HEK293T (cell line): ENCODE results near the gene QRFP.

Experiments used
- CTCF ChIA-PET: fragments of 350-600 bp; formaldehyde crosslinking; extraction: SDS; loops from one replicate; lab custom pipeline; 2021; ENCODE audit warnings: antibody characterized with exemption, inconsistent platforms; lab: Yijun Ruan, JAX
- POLR2A ChIA-PET: fragments of 350-600 bp; formaldehyde crosslinking; extraction: SDS; loops from one replicate; lab custom pipeline; 2020; ENCODE audit warnings: antibody characterized with exemption, inconsistent platforms; lab: Yijun Ruan, JAX
- DNase-seq: peaks from one replicate; pipeline ENCODE4 v3.0.0; 2012; ENCODE audit warnings: mixed read lengths; ENCODE audit errors: extremely low spot score
- ARNT ChIP-seq: fragments of 450-650 bp; IDR thresholded peaks from 2 replicates; pipeline ENCODE4 v1.6.1; 2017; ENCODE audit warnings: mild to moderate bottlenecking
- BHLHE40 ChIP-seq: fragments of 450-650 bp; IDR thresholded peaks from 2 replicates; pipeline ENCODE4 v1.6.1; 2016; ENCODE audit warnings: mild to moderate bottlenecking, moderate library complexity, borderline replicate concordance
- CTBP1 ChIP-seq: fragments of 450-650 bp; IDR thresholded peaks from 2 replicates; pipeline ENCODE4 v1.6.1; 2016; ENCODE audit warnings: borderline replicate concordance
- ELF4 ChIP-seq: fragments of 450-650 bp; IDR thresholded peaks from 2 replicates; pipeline ENCODE4 v1.6.1; 2017; ENCODE audit warnings: antibody characterized with exemption
- FOXA1 ChIP-seq: fragments of 450-650 bp; IDR thresholded peaks from 2 replicates; pipeline ENCODE4 v1.6.1; 2016; ENCODE audit warnings: mild to moderate bottlenecking
- FOXK2 ChIP-seq: fragments of 450-650 bp; IDR thresholded peaks from 2 replicates; pipeline ENCODE4 v1.6.1; 2016; ENCODE audit warnings: mild to moderate bottlenecking
- FOXM1 ChIP-seq: fragments of 450-650 bp; IDR thresholded peaks from 2 replicates; pipeline ENCODE4 v1.6.1; 2017; ENCODE audit warnings: mild to moderate bottlenecking, borderline replicate concordance
- HDGF ChIP-seq: fragments of 450-650 bp; IDR thresholded peaks from 2 replicates; pipeline ENCODE4 v1.6.1; 2017; ENCODE audit warnings: antibody characterized with exemption, borderline replicate concordance
- L3MBTL2 ChIP-seq: fragments of 450-650 bp; conservative IDR thresholded peaks from 2 replicates; pipeline ENCODE4 v1.6.1; 2016; ENCODE audit warnings: mild to moderate bottlenecking
- LEF1 ChIP-seq: fragments of 450-650 bp; IDR thresholded peaks from 2 replicates; pipeline ENCODE4 v1.6.1; 2017; ENCODE audit warnings: mild to moderate bottlenecking, borderline replicate concordance
- NFRKB ChIP-seq: fragments of 450-650 bp; IDR thresholded peaks from 2 replicates; pipeline ENCODE4 v1.6.1; 2016; ENCODE audit warnings: mild to moderate bottlenecking, moderate library complexity
- PKNOX1 ChIP-seq: fragments of 450-650 bp; IDR thresholded peaks from 2 replicates; pipeline ENCODE4 v1.6.1; 2016
- SP1 ChIP-seq: fragments of 450-650 bp; IDR thresholded peaks from 2 replicates; pipeline ENCODE4 v1.6.1; 2017
- SUZ12 ChIP-seq: fragments of 450-650 bp; IDR thresholded peaks from 2 replicates; pipeline ENCODE4 v1.6.1; 2016; ENCODE audit warnings: mild to moderate bottlenecking
- TARDBP ChIP-seq: fragments of 450-650 bp; IDR thresholded peaks from 2 replicates; pipeline ENCODE4 v1.6.1; 2016
- ZNF384 ChIP-seq: fragments of 450-650 bp; IDR thresholded peaks from 2 replicates; pipeline ENCODE4 v1.6.1; 2016

Gene QRFP

GRCh38 chr9:130893341-130894101 is 3.1 kb downstream of the QRFP start:
- DNase-seq: no peak
- CTCF ChIA-PET: interaction anchor here (0.6 to 1.0 kb wide), 2 partner anchors 58 to 105 kb away, joined by 3 read pairs; no protein-coding TSS in a partner anchor
- POLR2A ChIA-PET: no interaction called here
- TF ChIP-seq NFRKB (no peak), ELF4 (no peak), TARDBP (no peak), PKNOX1 (no peak), BHLHE40 (no peak), SUZ12 (no peak), FOXA1 (no peak), ZNF384 (no peak), L3MBTL2 (no peak), FOXM1 (no peak), SP1 (no peak), ARNT (no peak), CTBP1 (no peak), HDGF (no peak), LEF1 (no peak), FOXK2 (no peak)

GRCh38 chr9:130892477-130893304 is 3.9 kb downstream of the QRFP start:
- ChIA-PET CTCF (interaction anchor here (1.0 kb wide), 1 partner anchor 106 kb away, joined by 3 read pairs; no protein-coding TSS in a partner anchor), POLR2A (no interaction called here)
- TF ChIP-seq ZNF384 (no peak), NFRKB (no peak), ARNT (no peak), L3MBTL2 (no peak), HDGF (no peak), SUZ12 (no peak), FOXM1 (no peak), FOXA1 (no peak), PKNOX1 (no peak), SP1 (no peak), TARDBP (no peak), LEF1 (no peak), ELF4 (no peak), CTBP1 (no peak), FOXK2 (no peak), BHLHE40 (no peak)
- DNase-seq: no peak

GRCh38 chr9:130891688-130892476 is 4.7 kb downstream of the QRFP start:
- TF ChIP-seq LEF1 (no peak), NFRKB (no peak)
- ChIA-PET CTCF (no interaction called here), POLR2A (no interaction called here)

GRCh38 chr9:130890870-130891687 is 5.5 kb downstream of the QRFP start:
- DNase-seq: no peak
- ChIA-PET CTCF (interaction anchor here (1.2 kb wide), 1 partner anchor 107 kb away, joined by 6 read pairs; no protein-coding TSS in a partner anchor), POLR2A (no interaction called here)
- TF ChIP-seq CTBP1 (no peak), NFRKB (no peak), ARNT (no peak)

More at GRCh38 chr9:130891688-130892476, 4.7 kb downstream of the QRFP start:
- no peak for DNase-seq

- no peak for DNase-seq
- ChIA-PET CTCF (interaction anchor here (1.2 kb wide), 1 partner anchor 108 kb away, joined by 6 read pairs; no protein-coding TSS in a partner anchor), POLR2A (no interaction called here)
- TF ChIP-seq ARNT: no peak
- TF ChIP-seq ELF4: no peak
- TF ChIP-seq CTBP1: no peak
- no peak for TF ChIP-seq NFRKB
- no peak for TF ChIP-seq TARDBP
- TF ChIP-seq BHLHE40: no peak
- no peak for TF ChIP-seq PKNOX1
- TF ChIP-seq FOXA1: no peak
- TF ChIP-seq L3MBTL2: no peak
- TF ChIP-seq FOXM1: no peak
Measured at GRCh38 chr9:130890124-130890523, 6.5 kb downstream of the QRFP start.
